Forelimb muscle (tissue), 1 donor: ENCODE measurements around the gene PYGO2. TPM values are rescaled to one million over a fixed set of nuclear protein-coding genes. Genes with fewer than 3 reads are reported as not detected.

ENCODE experiments used
- DNase-seq: peaks from one replicate; pipeline ENCODE4 v3.0.0-alpha.2; 2013; ENCODE audit warnings: low read depth
- polyA plus RNA-seq: library from polyadenylated mRNA; unstranded; fragments of 120-200 nt; gene quantifications from one replicate; pipeline ENCODE4 v1.2.1, GENCODE V29; 2013; ENCODE audit not compliant: insufficient read length

PYGO2 gene, protein sequence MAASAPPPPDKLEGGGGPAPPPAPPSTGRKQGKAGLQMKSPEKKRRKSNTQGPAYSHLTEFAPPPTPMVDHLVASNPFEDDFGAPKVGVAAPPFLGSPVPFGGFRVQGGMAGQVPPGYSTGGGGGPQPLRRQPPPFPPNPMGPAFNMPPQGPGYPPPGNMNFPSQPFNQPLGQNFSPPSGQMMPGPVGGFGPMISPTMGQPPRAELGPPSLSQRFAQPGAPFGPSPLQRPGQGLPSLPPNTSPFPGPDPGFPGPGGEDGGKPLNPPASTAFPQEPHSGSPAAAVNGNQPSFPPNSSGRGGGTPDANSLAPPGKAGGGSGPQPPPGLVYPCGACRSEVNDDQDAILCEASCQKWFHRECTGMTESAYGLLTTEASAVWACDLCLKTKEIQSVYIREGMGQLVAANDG
- polyA plus RNA-seq, result 28.3 TPM

DNA sequence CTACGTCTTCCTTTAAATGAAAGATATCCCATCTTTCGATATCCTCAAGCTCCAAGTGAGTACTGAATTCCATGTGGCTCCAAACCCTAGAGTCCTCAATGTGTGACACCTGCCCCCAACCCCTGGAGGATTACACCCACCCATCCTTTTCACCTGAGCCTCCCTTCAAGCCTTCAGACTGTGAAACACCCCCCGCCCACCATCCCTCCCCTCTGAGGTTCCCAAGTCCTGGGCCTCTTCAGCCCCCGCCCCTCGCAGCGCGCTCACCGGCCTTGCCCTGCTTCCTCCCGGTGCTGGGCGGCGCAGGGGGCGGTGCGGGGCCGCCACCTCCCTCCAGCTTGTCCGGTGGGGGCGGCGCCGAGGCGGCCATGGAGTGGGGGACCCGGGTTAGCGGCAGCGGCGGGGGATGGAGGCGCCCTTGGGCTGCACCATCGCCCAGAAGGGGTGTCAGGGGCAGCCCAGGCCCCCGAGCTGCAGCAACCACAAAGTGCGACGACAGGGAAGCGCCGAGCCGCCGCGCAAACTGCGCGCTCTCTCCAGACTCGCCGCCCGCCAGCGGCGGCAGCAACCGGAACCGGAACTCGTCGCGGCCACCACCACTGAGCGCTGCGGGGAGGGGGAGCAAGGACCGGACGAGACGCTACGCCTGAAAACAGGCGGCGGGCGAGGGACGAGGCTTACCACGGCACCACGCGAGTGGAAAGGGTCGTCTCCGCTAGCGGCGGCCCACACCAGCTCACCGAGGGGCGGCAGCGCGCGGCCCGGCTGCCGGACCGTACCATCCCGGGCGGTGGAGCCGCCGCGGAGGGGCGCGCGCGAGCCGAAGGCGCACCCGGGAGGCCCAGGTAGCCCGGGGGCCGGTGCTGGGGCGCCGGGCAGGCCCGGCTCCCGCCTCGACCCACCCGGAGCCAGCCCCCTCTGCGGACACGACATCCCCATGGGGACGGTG, at the start of gene PYGO2:
PYGO2 (minus strand) TSS at position 576 of the 949 bp plus-strand sequence; CDS start at position 370, 206 bp downstream.
- no peak for DNase-seq

DNA sequence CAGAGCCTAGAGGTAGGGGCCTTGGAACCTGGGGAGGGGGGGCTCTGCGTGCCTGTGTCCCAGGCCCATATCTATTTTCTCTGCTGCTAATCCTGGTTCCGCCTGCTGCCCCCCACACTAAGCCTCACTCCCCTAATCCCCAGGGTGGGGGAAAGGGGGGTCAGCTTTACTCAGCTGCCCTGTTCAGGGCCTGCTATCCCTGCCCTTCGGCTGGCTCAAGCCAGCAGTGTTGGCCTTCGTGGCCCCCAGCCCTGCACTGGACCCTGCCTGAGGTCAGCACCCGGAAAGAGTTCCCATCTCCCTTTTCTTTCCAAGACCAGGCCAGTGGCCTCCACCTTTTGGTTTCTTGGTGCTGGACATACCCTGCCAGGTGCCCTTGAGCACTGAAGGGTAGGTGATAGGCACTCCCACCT, 49.4 kb upstream of the PYGO2 start:
- no peak for DNase-seq

DNA sequence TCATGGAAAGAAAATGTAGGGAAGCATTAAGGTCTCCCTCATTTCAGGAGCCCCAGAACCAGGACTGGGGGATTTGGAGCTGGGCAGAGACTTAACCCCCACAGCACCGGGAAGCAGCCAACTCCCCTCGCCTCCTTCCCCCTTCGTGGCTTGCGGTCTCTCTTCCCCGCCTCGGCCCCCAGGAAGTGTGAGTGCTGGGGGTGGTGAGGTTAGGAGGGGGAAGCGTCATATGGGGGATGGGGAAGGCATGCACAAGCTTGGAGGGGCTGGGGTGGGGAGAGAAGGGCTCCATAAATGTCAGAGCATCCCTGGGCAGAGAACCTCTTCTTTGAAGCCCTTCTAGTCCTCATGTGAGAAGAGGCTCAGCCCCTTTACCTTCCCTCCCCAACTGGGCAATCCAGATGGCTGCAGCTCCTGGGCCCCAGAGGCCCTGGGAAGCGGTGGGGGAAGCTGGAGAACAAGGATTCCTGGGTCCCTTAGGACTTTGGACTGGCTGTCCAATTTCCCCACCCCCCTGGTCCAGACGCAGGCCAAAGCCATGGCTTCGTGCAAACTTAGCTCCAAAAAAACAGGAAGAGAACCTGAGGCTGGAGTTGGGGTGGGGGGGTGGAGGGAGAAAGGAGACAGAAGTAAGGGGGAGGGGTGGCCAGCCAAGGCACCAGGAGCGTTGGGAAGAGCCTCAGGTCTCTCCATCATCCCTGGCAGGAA, 48.8 kb upstream of the PYGO2 start:
- no peak for DNase-seq

DNA sequence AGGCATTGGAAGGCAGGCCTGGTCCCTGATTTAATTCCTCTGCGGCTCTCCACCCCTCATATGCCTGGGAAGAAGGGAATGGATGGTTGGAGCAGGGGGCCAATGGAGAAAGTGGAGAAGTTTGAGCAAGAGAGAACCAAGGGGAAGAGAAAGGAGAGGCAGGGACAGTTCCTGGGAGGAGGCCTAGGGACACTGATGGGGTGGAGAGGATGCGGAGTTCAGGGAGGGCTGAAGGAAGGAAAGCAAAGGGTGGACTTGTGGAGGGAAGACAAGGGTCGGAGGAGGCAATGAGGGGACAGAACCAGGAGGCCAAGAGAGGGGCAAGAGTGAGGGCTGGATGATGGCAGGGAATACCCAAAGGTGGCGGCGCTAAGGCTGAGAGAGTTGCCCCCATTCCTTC, 48.2 kb upstream of the PYGO2 start:
- no peak for DNase-seq

DNA sequence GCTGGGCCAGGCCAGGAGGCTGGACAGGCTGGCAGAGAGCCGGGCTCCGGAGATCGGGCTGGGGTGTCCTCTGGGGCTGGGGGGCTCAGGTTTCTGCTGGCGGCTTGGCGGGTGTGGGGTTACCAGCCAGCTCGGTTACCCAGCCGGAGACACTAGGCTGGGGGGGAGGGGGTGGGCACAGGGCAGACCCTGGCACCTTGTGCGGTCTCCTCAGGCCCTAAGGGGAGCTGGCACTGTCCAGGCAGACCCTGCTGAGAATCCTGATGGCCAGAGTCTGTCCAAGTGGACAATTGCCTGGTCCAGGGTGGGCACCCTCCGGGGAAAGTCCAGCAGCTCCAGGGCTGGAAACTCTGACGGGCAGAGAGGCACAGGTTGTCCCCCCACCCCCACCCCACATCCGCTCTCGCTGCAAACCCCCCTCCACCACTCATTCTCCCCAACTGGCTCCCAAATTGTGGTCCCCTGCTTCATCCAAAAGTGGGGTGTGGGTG, 47.7 kb upstream of the PYGO2 start:
- DNase-seq, result no peak

DNA sequence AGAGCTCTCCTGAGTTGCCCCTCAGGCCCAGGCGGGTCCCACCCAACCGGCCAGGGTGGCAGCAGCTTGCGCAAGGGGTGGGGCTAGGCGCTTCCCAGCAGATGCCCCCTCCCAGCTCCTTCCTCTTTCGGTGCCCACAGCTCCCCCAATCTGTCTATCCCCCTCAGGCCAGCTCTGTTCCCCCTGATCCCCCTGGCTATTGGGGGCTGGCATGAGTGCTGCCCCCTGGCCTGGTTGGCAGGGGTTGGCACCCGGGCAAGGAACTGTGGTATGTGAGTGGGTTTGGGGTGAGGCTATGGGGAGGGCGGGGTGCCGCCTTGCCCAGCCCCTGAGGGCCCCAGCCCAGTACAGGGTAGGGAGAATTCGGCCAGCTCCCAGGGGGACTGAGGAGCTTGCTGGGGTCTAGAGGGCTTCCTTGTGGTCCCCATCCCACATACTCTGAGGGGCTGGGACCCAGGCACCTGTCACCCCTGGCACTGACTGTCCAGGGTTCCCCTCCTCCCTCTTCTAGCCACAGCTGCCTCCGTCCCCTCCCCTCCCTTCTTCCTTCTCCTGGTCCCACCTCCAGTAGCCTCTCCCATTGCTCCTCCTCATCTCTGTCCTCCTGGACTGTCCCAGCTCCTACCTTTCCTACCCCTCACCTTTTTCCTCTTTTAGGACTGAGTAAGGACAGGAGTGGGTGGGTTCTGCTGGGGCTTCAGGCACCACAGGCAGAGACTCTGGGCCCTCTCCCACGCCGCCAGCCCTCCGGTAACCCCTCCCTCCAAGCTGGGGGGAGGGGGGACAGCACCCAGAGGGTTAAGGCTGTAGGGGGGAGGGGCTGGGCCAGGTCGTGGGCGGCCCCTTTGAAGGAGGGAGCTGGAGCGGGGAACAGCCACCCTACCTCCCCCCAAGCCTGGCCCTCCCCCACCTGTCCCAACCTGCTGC, 46.7 kb upstream of the PYGO2 start:
- DNase-seq, result no peak

DNA sequence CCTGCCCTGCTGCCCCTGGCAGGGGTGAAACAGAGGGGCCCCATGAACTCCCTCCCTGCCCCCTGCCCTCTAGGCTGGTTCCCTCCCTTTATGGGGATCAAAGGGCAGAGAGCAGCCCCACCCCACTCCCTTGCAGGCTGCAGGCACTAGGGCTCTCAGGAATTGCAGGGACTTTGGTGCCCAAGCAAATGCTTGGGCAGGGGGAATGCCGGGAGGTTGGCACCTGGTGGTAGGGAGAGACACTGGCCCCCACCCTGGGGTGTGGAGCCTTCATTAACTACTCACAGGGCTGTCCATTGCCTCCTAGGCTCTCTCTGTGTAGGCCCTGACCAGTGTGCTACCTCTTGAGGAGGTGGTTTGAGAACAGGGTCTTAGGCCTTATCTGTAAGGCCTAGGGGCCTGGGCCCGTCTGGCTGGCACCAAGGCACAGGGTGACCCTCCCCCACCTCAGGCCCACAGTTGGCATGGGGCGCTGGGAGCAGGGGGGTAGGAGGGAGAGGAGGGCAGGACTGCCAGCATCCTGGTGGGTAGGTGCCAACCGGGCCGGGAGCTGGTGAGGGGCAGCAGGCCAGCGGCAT, 45.8 kb upstream of the PYGO2 start:
- DNase-seq, result no peak

DNA sequence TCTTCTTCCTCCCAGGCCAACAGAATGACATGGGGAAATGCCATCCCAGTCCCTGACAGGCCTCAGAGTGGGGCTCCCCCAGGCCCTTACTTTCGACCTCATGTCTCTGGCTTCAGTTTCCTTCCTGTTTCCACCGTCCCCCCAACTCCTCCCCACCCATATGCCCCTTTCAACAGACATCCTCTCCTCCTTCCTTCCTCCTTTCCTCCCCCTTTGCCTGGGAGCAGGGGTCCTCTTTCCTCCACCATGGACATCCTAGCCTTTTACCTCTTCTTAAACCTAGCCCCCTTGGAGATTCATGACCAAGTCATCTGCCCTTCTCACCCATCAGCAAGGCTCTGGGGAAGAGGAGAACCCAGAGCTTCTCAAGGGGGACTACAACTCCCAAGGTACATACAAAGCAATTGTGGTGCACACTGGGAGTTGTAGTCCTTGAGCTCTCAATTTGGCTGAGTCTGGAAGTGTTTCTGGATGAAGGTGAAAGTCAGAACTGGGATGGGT, 45.1 kb upstream of the PYGO2 start:
- no peak for DNase-seq

DNA sequence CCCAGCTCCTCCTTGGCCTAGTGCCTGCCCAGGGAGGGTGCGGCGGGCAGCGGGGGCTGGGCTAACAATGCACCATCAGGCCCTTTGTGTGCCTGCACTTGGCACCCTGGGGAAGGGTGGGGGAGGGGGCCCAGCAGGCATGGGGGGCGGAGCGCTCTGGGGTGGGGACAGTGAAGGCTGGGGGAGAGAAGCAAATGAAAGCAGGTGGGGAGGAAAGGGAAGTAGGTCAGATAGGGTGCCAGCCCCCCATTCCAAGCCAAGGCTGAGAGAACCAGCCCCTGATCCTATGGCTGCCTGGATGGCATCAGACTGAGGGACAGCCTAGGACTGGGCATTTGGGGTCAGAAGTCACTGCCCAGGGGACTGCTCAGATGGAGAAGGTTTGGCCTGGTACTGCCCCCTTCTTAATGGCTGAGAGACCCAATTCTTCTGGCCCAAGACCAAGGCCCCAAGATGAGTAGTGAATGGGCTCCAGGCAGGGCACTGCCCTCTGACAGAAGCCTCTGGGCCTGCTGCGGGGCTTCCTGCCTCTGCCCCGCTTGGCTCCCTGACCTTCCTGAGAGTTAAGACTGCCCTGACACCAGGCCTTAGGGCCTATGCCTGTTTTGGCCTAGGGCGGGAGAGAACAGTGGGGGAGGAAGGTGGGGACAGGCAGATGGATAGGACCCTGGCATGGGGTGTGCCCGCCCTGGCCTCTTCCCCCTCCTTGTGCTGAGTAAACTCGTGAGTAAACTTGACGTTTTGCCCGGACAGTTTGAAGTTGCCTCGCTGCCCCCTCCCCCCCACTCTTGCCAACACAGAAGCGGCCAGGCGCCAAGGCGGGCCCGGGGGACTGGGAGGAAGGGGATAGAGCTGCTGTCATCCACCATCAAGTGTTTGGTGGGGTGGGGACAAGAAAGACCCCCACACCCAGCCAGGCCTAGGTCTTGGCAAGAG, 43.8 kb upstream of the PYGO2 start:
- DNase-seq, result no peak

DNA sequence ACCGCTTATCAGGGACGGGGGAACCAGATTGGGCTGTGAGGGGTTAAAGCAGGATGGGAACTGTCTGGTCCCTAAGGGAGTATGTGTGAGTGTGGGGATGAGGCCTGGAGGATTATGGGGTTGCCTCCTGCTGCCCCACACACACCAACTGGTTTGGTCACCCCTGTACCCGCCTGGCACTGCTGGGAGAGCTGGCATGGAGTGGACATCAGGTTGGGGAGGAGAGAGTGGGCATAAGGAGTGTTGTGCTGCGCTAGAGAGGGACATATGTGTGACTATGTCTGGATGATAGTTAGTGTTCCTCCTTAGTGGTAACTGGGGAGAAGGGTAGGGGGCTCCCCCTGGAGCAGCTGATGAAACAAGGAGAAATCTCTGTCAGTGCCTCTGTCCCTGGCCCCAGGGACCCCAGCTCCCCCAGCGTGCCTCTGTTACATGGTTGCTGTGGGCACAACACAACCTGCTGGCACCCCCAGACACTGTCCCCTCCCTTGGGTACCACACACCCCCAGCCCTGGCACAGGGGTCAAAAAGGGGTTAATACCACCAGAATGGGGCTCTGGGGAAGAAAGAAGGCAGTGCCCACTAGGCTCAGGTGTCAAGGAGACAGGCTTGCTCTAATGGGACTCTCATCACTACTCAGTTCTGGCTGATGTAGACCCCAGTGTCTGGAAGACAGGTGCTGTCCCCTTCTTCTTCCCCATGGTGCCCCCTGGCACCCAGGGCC, 42.9 kb upstream of the PYGO2 start:
- no peak for DNase-seq

DNA sequence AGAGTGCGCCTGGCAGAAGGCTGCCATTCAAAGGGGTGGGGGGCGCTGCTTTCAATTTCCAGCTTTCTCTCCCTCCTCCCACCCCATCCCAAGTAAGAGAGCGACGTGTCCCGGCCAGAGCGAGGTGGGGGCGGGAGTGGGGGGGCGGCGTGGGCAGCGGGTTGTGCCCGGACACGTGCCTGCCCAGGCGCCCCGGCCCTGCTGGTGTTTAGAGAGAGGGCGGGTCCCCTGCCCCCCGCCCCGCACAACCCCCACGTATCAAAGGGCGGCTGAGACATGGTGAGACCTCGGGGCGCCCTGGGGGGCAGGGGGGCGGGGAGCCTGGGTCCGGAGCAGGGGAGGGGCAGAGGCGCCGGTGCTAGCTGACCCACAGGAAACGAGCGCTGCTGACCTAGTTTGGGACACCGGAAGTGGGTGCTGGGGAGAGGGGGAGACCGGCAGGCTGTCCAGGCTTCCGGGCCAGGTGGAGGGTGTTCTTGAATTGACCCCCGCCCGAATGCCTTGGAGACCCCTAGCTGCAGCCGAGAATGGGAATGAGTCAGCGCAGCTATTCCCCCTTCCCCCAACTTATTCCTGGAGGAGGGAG, 42.3 kb upstream of the PYGO2 start:
- no peak for DNase-seq

DNA sequence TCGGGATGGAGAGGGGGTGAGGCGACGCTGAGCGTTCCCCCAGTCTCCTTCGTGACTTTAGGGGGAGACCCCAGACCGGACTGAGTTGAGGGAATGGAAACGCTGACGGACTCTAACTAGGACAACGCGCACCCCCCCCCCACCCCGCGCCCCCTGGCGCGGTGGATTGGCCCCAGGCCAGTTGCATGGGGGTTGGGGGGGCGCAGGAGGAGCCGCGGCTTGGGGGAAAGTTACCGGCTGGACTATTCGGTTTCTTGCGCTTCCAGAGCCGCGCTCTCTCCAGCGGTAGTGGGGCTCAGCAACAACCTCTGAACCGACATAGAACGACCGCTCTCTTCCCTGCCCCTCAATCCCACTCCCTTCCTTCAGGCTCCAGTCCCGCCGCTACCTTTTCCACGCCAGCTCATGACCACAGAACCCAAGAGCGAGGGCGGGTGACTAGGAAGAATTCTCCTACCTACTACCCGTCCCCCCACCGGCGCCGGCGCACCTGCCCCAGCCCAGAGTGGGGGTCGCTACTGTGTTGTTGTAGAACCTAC, 41.7 kb upstream of the PYGO2 start:
- DNase-seq, result no peak

DNA sequence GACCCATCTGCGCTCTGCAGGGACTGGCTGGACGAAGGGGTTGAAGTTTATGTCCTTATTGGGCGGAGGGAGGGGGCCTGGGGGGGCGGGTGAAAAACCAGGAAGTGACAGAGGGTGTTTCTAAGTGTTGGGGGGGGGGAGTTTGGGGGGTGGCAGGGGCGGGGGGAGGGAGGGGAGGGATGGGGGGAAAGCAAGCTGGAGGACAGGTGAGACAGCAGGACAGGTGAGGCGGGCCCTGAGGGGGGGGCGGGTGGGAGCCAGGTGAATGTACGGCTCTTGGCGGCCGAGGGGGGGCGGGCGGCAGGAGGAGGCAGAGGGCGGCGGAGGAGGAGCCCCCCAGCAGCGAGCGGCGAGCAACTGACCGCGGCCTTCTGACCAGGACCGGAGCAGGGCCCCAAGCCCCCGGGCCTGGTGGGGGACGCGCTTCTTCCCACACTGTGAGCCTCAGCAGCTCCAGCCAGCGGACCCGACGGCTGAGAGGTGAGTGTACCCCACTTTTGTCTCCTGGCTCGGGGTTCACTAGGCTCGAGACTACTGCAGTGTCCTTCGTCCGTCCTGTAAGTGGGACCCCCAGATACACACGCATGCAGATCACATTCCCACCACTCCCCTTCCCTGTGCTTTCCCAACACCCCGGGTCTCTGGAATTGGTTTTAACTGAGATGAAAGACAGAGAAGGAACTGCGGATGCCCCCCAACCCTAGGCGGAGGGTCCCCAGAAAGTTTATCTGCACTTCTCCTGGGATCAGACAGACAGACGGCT, 41.1 kb upstream of the PYGO2 start, which contains the start of gene ZBTB7B:
ZBTB7B (plus strand) TSS at position 339 of the 763 bp plus-strand sequence. CDS start 11,859 bp downstream, outside the sequence.
- DNase-seq, result no peak

DNA sequence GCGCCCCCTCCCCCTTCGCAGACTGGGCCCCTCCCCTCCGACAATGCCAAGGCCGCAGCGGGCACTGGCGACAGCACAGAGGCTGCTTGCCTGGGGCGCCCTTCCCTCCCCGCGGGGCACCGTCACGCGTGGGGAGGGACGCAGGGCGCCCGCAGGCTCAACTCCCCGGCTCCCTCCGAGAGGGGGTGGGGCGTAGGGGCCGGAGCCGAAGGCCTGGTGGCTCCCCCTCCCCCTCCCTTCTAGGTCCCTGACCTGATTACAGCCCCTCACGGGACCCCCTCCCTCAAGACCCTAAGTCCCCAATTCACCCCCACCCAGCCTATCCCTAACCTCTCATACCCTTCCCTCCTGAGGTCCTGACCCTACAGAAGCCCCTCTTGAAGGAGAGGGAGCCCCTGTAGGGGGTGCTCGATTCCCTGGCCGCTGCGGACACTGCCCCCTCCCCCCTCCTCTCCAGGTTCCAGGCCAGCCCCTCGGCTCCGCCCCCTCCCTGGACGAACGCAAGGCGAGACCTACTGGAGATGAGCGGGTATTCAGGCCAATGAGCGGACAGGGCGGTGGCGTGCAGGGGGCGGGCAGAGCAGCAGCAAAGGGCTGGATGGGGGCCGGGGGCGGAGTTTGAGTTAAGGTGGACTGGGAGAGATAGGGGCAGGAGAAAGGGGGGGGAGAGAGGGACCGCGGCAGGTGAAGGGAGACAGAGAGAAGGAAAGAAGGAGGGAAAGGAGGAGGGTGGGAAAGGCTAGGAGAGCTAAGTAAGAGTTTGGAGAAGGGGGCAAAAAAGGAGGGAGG, 40.3 kb upstream of the PYGO2 start:
- DNase-seq, result peak; percentile 96

DNA sequence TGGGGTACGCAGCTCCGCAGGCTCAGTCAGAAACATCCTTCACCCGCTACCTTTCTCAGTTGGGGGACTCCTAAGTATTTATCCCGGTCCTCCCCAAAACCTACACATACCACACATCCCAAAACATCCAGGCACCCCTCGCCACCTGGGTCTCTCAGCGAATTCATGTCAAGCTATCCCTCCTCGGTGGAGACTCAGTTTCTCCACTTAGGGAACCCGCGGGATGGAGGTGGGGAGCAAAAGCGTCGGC, 39.8 kb upstream of the PYGO2 start:
- DNase-seq, result no peak

DNA sequence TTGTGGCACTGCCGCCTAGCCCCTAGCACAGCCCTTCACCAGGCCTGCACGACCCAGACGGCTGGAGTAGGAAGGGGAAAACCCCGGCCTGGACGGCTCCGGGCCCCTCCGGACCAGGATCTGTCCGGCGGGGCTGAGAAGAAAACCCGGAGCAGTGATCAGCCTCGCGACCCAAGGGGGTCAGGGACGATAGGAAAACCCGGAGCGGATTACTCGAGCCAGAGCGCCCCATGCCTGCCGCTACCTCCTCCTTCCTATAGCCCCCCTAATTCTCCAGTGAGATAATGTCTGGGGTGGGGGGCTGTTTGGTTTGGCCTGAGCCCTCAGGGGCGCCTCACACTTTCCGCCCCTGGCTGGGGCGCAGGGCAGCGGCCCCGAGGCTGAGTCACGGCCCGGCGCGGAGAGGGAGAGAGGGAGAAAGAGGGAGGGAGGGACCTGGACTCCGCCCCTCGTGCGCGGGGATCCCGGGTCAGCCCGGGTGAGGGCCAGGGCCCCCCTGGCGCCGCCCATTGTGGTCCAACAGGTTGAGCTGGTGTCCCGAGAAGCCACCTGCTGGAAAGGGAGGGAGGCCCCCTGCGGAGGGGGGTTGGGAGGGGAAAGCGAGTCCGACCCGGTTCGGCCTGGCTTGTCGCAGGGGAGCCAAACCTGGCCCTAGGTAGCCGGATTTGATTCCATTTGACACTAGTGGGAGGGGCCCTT, 39.3 kb upstream of the PYGO2 start:
- no peak for DNase-seq
